Parathyroid adenoma (tissue), 2 donors: ENCODE measurements around the gene ADAMTS6.
"Not testable (repeated sequence)": the region's sequence is repeated elsewhere in the genome, so short reads cannot be mapped to it uniquely, and the experiment has no call there.

Source experiments
- H2AFZ ChIP-seq: fragments of 300-600 bp; sonication (generic); one replicate; pipeline ENCODE4 v1.7.0; 2017; ENCODE audit warnings: antibody characterized with exemption, mild to moderate bottlenecking
- H3K27ac ChIP-seq: fragments of 300-600 bp; sonication (generic); one replicate; pipeline ENCODE4 v1.7.0; 2017
- H3K27me3 ChIP-seq: fragments of 300-600 bp; sonication (generic); one replicate; pipeline ENCODE4 v1.7.0; 2017; ENCODE audit warnings: low read length; ENCODE audit not compliant: control insufficient read depth, insufficient read depth
- H3K36me3 ChIP-seq: fragments of 300-600 bp; sonication (generic); one replicate; pipeline ENCODE4 v1.7.0; 2017; ENCODE audit warnings: low read length; ENCODE audit not compliant: control insufficient read depth, insufficient read depth
- H3K4me1 ChIP-seq: fragments of 300-600 bp; sonication (generic); one replicate; pipeline ENCODE4 v1.7.0; 2017; ENCODE audit warnings: control low read depth
- H3K4me2 ChIP-seq: fragments of 300-600 bp; sonication (generic); one replicate; pipeline ENCODE4 v1.7.0; 2017; ENCODE audit warnings: low read length
- H3K4me3 ChIP-seq: fragments of 300-600 bp; sonication (generic); one replicate; pipeline ENCODE4 v1.7.0; 2017; ENCODE audit warnings: low read depth, low read length
- H3K79me2 ChIP-seq: fragments of 300-600 bp; sonication (generic); one replicate; pipeline ENCODE4 v1.7.0; 2017; ENCODE audit warnings: control low read depth
- H3K9ac ChIP-seq: fragments of 300-600 bp; sonication (generic); one replicate; pipeline ENCODE4 v1.7.0; 2017; ENCODE audit warnings: mild to moderate bottlenecking
- H3K9me3 ChIP-seq: fragments of 300-600 bp; sonication (generic); one replicate; pipeline ENCODE4 v1.7.0; 2017; ENCODE audit warnings: low read length; ENCODE audit not compliant: control insufficient read depth
- CTCF ChIP-seq: fragments of 300-600 bp; sonication (generic); IDR thresholded peaks from one replicate; pipeline ENCODE4 v1.7.0; 2017; ENCODE audit warnings: antibody characterized with exemption, mild to moderate bottlenecking
- donor health status: primary hyperparathyroidism.

Gene ADAMTS6

GRCh38 chr5:65391591-65391990, 90.1 kb downstream of the ADAMTS6 start:
- no peak for TF ChIP-seq CTCF
- Histone ChIP-seq H3K4me2 (no peak overlapping the region), H3K27ac (no peak overlapping the region), H3K9me3 (no peaks in the 10 kb centered on the region), H3K9ac (no peak overlapping the region), H3K4me3 (no peak overlapping the region), H3K79me2 (no peaks in the 10 kb centered on the region), H3K4me1 (no peaks in the 10 kb centered on the region), H3K36me3 (no peaks in the 10 kb centered on the region), H2AFZ (no peak overlapping the region), H3K27me3 (no peaks in the 10 kb centered on the region)

GRCh38 chr5:65390208-65390607, 91.5 kb downstream of the ADAMTS6 start:
- Histone ChIP-seq H3K9me3 (no peaks in the 10 kb centered on the region), H3K4me3 (no peak overlapping the region)
- no peak for TF ChIP-seq CTCF

GRCh38 chr5:65383859-65384258, 97.9 kb downstream of the ADAMTS6 start:
- Histone ChIP-seq H3K9ac (no peak overlapping the region), H3K4me3 (no peak overlapping the region), H3K27me3 (no peaks in the 10 kb centered on the region), H3K27ac (no peak overlapping the region), H3K9me3 (no peaks in the 10 kb centered on the region), H2AFZ (no peak overlapping the region), H3K4me2 (no peak overlapping the region), H3K4me1 (no peaks in the 10 kb centered on the region), H3K36me3 (no peaks in the 10 kb centered on the region), H3K79me2 (no peaks in the 10 kb centered on the region)
- TF ChIP-seq CTCF: no peak

More at GRCh38 chr5:65390208-65390607, 91.5 kb downstream of the ADAMTS6 start:
- H2AFZ ChIP-seq: no peak overlapping the region
- no peaks in the 10 kb centered on the region for H3K36me3 ChIP-seq
- H3K4me2 ChIP-seq: no peak overlapping the region
- no peak overlapping the region for H3K9ac ChIP-seq
- H3K4me1 ChIP-seq: no peaks in the 10 kb centered on the region
- no peaks in the 10 kb centered on the region for H3K79me2 ChIP-seq
- no peak overlapping the region for H3K27ac ChIP-seq
- no peaks in the 10 kb centered on the region for H3K27me3 ChIP-seq

- no peak overlapping the region for H3K4me3 ChIP-seq
- no peaks in the 10 kb centered on the region for H3K27me3 ChIP-seq
- no peaks in the 10 kb centered on the region for H3K9me3 ChIP-seq
- no peak overlapping the region for H2AFZ ChIP-seq
- no peaks in the 10 kb centered on the region for H3K4me1 ChIP-seq
- H3K36me3 ChIP-seq: no peaks in the 10 kb centered on the region
- TF ChIP-seq CTCF: no peak
- no peak overlapping the region for H3K4me2 ChIP-seq
- H3K79me2 ChIP-seq: no peaks in the 10 kb centered on the region
- H3K9ac ChIP-seq: no peak overlapping the region
- no peak overlapping the region for H3K27ac ChIP-seq
These were observed 99.1 kb downstream of the ADAMTS6 start for GRCh38 chr5:65382582-65382981.

- not testable (repeated sequence) for H3K27ac ChIP-seq, H3K36me3 ChIP-seq, H3K4me2 ChIP-seq, H3K27me3 ChIP-seq, H3K9ac ChIP-seq, H3K79me2 ChIP-seq, H3K4me1 ChIP-seq, H3K4me3 ChIP-seq, H2AFZ ChIP-seq, H3K9me3 ChIP-seq
These were observed 111.2 kb downstream of the ADAMTS6 start for GRCh38 chr5:65370505-65370904.
